ENCODE data around the gene PRAF2. TPM values are rescaled to one million over a fixed set of nuclear protein-coding genes. Genes with fewer than 3 reads are reported as not detected.

The PRAF2 gene
- total and polyA plus RNA-seq, 2 of the 13 experiments (the other 11 are each of a cell fraction or from before 2014, with no cell fraction given) = 0.33 to 2.6 TPM

DNA sequence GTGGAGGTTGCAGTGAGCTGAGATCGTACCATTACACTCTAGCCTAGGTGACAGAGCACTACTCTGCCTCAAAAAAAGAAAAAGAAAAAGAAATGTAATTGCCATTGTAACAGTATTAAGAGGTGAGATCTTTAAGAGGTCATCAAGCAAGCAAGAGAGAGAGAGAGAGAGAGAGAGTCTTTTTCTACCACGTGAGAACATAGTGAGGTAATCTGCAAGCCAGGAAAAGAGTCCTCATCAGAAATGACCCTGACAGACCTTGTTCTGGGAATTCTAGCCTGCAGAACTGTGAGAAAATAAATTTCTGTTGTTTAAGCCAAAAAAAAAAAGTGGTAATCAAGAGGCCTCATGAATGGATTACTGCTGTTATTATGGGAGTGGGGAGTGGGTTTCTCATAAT lies 34.8 kb upstream of the PRAF2 start:
- POLR2A ChIA-PET = no interaction called here
- Histone ChIP-seq H2AFZ (ENCODE audit: low read length) (no peak overlapping the region), H3K4me2 (ENCODE audit: low read depth, low read length) (no peak overlapping the region), H3K4me3 (replicated peaks in 1 of 3; ENCODE audit: insufficient read depth in 1 of 3, low read depth in 2 of 3, low read length in 3 of 3) (no peak overlapping the region), H3K27ac (ENCODE audit: extremely low read length, insufficient read depth, low read length) (no peak overlapping the region), H3K9me3 (ENCODE audit: low read length) (no peaks in the 10 kb centered on the region), H3K79me2 (ENCODE audit: insufficient read depth, low read length) (no peaks in the 10 kb centered on the region), H4K20me1 (ENCODE audit: insufficient read depth, low read length) (no peaks in the 10 kb centered on the region), H3K27me3 (ENCODE audit: control insufficient read depth in 1 of 2, insufficient read depth in 2 of 2, low read length in 2 of 2) (no peaks in the 10 kb centered on the region), H3K4me1 (ENCODE audit: insufficient read depth, low read length) (peaks cover 6% of the 10 kb centered on the region), H3K36me3 (replicated peaks in 1 of 2; ENCODE audit: control insufficient read depth in 1 of 2, insufficient read depth in 2 of 2, low read length in 2 of 2) (peaks cover 4 to 17% of the 10 kb centered on the region in 2 experiments; a peak in 3 of 5 replicates), H3K9ac (ENCODE audit: insufficient read depth, low read depth, low read length) (no peak overlapping the region)
- CTCF ChIA-PET (ENCODE audit: low intra/inter-chr PET ratio, low total read pairs) = no interaction called here
- intact Hi-C loops (cut with micrococcal nuclease; ENCODE audit: unreplicated experiment) = no loop called here
- BruUV-seq (replicated peaks) = no TSS peak
- no peak for FAIRE-seq
- no peak for ATAC-seq
- no peak for DNase-seq (ENCODE audit: low spot score)
- in situ Hi-C loops (cut with HindIII; ENCODE audit: extremely low pct_ligation_motif_present, low pct_unique_long_range_greater_than_20kb) = no loop called here
- 100% methylated on average over 2 of the region's 2 CpGs for WGBS (ENCODE audit: low lambda C conversion rate)
- TF ChIP-seq, protein P1, sequence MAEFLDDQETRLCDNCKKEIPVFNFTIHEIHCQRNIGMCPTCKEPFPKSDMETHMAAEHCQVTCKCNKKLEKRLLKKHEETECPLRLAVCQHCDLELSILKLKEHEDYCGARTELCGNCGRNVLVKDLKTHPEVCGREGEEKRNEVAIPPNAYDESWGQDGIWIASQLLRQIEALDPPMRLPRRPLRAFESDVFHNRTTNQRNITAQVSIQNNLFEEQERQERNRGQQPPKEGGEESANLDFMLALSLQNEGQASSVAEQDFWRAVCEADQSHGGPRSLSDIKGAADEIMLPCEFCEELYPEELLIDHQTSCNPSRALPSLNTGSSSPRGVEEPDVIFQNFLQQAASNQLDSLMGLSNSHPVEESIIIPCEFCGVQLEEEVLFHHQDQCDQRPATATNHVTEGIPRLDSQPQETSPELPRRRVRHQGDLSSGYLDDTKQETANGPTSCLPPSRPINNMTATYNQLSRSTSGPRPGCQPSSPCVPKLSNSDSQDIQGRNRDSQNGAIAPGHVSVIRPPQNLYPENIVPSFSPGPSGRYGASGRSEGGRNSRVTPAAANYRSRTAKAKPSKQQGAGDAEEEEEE (CRISPR knock-in tag; IDR thresholded peaks at IDR 0.05; ENCODE audit: borderline replicate concordance) = no peak
- TF ChIP-seq, protein P2, sequence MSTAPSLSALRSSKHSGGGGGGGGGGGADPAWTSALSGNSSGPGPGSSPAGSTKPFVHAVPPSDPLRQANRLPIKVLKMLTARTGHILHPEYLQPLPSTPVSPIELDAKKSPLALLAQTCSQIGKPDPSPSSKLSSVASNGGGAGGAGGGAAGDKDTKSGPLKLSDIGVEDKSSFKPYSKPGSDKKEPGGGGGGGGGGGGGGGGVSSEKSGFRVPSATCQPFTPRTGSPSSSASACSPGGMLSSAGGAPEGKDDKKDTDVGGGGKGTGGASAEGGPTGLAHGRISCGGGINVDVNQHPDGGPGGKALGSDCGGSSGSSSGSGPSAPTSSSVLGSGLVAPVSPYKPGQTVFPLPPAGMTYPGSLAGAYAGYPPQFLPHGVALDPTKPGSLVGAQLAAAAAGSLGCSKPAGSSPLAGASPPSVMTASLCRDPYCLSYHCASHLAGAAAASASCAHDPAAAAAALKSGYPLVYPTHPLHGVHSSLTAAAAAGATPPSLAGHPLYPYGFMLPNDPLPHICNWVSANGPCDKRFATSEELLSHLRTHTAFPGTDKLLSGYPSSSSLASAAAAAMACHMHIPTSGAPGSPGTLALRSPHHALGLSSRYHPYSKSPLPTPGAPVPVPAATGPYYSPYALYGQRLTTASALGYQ (CRISPR knock-in tag; IDR thresholded peaks at IDR 0.05) = no peak
- TF ChIP-seq MED1 (CRISPR knock-in tag; IDR thresholded peaks at IDR 0.05) (no peak), ZFP90 (CRISPR knock-in tag; IDR thresholded peaks at IDR 0.05; ENCODE audit: borderline replicate concordance) (no peak), ZNF672 (CRISPR knock-in tag; IDR thresholded peaks at IDR 0.05) (no peak), ZNF773 (CRISPR knock-in tag; IDR thresholded peaks at IDR 0.05; ENCODE audit: borderline replicate concordance) (no peak), PHB2 (IDR thresholded peaks at IDR 0.05; ENCODE audit: partially characterized antibody) (no peak), RNF2 (conservative IDR thresholded peaks at IDR 0.05; ENCODE audit: low read depth) (no peak), ZMAT3 (CRISPR knock-in tag; conservative IDR thresholded peaks at IDR 0.05) (no peak), CCDC6 (CRISPR knock-in tag; IDR thresholded peaks at IDR 0.05) (no peak)
- TF ChIP-seq, protein P3, sequence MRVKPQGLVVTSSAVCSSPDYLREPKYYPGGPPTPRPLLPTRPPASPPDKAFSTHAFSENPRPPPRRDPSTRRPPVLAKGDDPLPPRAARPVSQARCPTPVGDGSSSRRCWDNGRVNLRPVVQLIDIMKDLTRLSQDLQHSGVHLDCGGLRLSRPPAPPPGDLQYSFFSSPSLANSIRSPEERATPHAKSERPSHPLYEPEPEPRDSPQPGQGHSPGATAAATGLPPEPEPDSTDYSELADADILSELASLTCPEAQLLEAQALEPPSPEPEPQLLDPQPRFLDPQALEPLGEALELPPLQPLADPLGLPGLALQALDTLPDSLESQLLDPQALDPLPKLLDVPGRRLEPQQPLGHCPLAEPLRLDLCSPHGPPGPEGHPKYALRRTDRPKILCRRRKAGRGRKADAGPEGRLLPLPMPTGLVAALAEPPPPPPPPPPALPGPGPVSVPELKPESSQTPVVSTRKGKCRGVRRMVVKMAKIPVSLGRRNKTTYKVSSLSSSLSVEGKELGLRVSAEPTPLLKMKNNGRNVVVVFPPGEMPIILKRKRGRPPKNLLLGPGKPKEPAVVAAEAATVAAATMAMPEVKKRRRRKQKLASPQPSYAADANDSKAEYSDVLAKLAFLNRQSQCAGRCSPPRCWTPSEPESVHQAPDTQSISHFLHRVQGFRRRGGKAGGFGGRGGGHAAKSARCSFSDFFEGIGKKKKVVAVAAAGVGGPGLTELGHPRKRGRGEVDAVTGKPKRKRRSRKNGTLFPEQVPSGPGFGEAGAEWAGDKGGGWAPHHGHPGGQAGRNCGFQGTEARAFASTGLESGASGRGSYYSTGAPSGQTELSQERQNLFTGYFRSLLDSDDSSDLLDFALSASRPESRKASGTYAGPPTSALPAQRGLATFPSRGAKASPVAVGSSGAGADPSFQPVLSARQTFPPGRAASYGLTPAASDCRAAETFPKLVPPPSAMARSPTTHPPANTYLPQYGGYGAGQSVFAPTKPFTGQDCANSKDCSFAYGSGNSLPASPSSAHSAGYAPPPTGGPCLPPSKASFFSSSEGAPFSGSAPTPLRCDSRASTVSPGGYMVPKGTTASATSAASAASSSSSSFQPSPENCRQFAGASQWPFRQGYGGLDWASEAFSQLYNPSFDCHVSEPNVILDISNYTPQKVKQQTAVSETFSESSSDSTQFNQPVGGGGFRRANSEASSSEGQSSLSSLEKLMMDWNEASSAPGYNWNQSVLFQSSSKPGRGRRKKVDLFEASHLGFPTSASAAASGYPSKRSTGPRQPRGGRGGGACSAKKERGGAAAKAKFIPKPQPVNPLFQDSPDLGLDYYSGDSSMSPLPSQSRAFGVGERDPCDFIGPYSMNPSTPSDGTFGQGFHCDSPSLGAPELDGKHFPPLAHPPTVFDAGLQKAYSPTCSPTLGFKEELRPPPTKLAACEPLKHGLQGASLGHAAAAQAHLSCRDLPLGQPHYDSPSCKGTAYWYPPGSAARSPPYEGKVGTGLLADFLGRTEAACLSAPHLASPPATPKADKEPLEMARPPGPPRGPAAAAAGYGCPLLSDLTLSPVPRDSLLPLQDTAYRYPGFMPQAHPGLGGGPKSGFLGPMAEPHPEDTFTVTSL (CRISPR knock-in tag; IDR thresholded peaks at IDR 0.05; ENCODE audit: borderline replicate concordance) = no peak
- TF ChIP-seq, protein P4, sequence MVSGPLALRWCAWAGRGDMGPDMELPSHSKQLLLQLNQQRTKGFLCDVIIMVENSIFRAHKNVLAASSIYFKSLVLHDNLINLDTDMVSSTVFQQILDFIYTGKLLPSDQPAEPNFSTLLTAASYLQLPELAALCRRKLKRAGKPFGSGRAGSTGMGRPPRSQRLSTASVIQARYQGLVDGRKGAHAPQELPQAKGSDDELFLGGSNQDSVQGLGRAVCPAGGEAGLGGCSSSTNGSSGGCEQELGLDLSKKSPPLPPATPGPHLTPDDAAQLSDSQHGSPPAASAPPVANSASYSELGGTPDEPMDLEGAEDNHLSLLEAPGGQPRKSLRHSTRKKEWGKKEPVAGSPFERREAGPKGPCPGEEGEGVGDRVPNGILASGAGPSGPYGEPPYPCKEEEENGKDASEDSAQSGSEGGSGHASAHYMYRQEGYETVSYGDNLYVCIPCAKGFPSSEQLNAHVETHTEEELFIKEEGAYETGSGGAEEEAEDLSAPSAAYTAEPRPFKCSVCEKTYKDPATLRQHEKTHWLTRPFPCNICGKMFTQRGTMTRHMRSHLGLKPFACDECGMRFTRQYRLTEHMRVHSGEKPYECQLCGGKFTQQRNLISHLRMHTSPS (CRISPR knock-in tag; IDR thresholded peaks at IDR 0.05; ENCODE audit: low read depth) = no peak
- TF ChIP-seq, protein P5, sequence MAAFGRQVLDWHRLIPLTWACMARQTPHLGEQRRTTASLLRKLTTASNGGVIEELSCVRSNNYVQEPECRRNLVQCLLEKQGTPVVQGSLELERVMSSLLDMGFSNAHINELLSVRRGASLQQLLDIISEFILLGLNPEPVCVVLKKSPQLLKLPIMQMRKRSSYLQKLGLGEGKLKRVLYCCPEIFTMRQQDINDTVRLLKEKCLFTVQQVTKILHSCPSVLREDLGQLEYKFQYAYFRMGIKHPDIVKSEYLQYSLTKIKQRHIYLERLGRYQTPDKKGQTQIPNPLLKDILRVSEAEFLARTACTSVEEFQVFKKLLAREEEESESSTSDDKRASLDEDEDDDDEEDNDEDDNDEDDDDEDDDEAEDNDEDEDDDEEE (CRISPR knock-in tag; IDR thresholded peaks at IDR 0.05) = no peak
